HG02885 (cell line): ENCODE measurements around the gene PCBP3.

ENCODE experiments used
- ATAC-seq: cut with Tn5 transposase; IDR thresholded peaks from one replicate; pipeline ENCODE4 v1.9.1; 2021; ENCODE audit warnings: mild to moderate bottlenecking; ENCODE audit not compliant: unreplicated experiment, poor library complexity

The PCBP3 gene

DNA sequence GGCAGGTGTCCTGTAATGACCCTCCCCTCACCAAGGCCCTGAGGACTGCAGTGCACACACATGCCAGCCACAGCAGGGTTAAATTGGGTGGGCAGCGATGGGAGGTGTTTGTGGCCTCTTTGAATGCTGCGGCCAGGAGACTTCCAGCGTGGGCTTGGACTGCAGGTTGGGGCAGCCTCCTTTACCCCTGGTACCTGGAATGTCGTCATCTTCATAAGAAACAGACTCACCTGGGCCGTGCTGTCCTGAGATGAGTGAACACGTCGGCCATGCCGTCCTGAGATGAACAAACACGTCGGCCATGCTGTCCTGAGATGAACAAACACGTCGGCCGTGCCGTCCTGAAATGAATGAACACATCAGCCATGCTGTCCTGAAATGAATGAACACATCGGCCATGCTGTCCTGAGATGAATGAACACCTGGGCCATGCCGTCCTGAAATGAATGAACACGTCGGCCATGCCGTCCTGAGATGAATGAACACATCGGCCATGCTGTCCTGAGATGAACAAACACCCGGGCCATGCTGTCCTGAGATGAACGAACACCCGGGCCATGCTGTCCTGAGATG is 288.0 kb downstream of the PCBP3 start:
- ATAC-seq = no peak

DNA sequence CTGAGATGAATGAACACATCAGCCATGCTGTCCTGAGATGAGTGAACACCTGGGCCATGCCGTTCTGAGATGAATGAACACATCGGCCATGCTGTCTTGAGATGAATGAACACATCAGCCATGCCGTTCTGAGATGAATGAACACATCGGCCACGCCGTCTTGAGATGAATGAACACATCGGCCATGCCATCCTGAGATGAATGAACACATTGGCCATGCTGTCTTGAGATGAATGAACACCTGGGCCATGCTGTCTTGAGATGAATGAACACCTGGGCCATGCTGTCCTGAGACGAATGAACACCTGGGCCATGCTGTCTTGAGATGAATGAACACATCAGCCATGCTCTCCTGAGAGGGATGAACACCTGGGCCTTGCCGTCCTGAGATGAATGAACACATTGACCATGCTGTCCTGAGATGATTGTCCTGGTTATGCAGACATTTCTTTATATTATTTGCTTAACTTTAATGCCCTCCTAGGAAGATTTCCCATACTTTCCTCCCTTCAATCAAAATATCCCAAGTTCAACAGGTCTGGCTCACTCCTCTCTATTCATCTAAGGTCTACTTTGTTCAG is 289.5 kb downstream of the PCBP3 start:
- no peak for ATAC-seq

DNA sequence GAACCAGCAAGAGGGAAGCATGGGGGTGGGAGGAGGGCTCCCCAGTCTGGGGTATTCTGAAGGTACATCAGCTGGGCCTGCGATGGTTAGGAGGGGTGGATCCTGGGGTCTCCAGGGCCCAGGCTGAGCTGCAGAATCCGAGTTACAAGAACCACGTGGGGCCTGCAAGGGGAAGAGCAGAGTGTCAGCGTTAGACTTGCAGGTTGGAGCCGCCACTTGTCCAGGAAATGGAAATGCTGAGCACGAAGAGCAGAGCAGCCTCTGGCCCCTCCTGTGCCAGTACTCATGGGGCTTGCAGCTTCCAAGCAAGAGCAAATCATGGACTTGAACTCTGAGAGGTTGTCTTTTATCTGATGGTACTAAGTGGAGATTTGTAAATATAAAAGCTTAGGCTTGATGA is 290.6 kb downstream of the PCBP3 start:
- ATAC-seq = no peak

DNA sequence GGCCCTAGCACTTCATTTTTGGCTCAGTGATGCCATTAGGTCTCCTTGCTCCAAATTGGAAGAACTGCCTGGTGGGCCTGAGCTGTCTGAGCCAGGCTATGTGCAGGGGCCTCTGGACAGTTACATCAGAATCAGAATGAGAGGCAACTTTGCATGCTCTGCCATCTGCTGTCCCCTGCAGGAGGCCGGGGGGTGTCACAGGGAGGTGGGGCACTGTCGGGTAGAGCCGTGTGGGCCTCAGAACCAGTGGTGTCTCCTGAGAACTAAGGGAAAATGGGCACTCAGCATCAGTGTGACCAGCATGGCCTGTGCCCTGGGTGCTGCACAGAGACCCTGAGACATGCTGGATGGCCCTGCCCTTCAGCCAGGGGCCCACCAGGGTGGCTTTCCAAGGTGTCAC is 291.0 kb downstream of the PCBP3 start:
- no peak for ATAC-seq

DNA sequence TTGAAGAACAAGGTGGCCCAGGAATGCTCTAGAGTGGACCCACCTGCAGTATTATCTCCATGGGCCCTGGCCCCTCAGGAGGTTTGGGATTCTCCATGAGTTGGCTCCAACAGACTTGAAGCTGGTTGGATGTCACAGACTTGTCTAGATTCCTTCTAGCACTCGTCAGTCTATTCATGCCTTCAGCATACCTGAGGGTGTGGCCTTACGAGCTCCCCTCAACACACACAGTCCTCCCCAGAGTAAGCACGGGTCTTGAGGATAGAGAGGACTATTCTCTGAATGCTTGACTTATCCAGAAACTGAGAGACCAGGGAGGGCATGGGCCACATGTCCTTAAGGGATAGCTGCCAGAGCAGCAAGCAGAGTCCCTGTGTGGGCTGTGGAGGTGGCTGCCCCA is 292.1 kb downstream of the PCBP3 start:
- no peak for ATAC-seq

GRCh38 chr21:45937721-45938452 is 294.4 kb downstream of the PCBP3 start:
- no peak for ATAC-seq

DNA sequence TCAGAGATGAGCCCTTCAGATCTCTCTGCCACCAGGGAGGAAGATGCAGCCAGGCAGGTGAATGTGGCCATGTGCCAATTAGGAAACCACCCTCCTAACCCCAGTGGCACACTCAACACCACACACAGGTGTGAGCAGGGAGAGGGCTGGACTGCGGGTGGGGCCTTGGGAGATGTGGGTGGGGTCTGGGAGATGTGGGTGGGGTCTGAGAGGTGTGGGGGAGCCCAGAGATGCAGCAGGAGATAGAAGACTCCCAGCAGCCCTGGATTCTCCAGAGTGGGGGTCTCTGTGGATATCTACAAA is 294.9 kb downstream of the PCBP3 start:
- no peak for ATAC-seq

DNA sequence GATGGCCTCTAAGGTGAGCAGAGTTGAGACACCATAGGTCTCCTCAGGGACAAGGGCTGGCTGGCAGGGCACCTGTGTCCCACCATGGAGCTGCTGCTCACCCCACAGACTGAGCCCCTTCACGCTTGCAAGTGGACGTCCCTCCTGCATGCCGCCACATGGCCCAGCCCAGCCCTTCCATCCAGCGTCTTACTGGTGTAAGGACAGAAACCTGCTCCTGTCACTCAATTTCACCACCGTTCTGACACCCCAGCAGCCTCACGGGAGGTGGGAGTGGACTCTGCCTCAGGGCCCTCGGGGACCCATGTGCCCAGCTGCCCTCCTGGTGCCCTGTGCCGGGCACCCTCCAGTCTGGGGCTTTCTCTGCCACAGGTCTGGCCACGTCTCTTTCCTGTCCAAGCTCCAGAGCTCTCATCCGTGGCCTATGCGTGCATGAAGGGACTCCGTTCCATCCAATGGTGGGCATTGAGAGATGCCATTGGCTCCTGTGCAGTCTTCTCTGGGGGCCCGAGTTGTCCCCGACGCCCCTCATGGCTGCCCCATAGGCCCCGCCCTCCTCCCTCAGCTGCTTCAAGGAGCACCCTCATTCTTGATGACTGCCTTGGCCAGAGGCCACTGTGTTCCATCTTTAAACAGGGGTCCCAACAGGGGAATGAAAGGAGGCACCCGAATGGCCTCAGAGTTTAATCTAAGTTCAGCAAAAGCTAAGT is 295.4 kb downstream of the PCBP3 start:
- ATAC-seq = no peak

DNA sequence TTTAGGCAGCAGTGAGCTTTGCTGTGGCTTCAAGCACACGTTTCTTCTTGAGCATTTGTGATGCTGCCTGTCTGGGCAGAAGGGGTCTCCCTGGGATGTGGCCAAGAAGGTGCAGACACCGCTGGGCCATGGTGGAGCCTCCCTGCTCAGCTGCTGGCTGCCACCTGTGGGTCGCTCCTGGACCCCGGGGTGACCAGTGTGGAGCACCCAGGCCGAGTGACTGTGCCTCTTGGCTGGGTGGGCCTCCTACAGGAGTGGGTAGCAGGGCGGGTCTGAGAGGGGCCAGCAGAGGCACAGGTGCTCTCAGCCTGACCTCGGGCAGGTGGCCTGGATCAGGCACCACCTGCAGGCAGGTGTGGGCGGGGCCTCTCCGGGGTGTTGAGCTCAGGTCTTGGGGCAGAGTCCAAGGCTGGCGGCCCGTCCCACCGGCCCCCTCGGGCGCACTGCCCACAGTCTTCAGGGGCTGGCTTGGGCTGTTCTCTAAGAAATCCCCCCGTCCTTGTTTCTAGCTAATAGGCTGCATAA is 296.1 kb downstream of the PCBP3 start:
- ATAC-seq = no peak

GRCh38 chr21:45940091-45940490 is 296.6 kb downstream of the PCBP3 start:
- no peak for ATAC-seq

GRCh38 chr21:45940621-45941337 is 297.3 kb downstream of the PCBP3 start:
- ATAC-seq = no peak

DNA sequence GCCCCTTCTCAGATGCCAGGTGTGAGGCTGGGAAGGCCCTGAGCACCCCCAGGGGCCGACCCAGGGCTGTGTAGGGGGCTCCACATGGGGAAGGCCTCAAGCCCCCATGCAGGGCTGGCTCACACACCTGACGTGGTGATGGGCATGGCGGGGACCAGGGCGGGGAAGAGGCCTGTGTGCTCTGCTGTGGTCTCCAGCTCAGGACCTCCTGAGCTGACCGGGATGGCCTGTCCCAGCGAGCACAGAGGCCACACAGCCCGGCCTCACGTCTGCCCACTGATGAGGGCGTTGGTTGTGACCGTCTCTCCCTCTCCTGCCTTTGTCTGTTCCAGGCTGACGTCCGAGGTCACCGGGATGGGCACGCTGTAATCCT is 297.8 kb downstream of the PCBP3 start:
- ATAC-seq = no peak

DNA sequence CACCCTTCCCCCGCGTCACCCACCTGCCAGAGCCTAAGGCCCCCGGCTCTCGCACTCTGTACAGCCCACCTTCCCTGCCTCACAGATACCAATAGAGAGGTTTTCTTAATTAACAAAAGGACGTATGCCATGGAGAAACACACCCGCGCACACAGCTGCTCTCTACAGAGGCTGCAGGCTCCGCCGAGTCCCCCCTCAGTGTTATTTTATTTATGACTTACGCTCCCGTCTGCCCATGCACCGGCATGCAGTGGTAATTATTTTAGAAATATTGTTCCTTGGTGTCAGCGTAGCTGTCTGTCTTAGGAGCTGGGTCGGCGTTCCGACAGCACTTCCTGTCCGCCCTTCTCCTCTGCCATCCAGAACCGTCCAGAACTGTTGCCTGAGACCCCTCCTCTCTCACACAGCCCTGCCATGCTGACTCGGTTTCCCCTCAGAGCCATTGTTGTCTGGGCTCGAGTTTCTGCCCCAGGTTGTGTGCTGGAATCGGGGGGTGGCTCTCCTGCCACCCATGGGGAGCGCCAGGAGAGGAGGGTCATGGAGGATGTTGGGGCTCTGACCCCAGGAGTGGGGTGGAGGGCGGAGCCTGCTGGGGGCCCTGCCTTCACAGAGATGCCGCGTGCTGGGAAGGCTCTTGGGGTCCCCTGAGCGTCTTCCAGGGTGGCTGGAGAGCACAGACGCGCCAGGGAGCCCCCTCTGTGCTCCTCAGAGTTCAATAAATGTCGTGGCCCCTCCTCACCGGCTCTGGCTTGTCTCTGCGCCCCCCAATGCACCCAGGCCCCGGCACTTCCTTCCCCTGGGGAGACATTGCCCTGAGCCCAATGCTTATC is 298.4 kb downstream of the PCBP3 start:
- ATAC-seq = no peak

DNA sequence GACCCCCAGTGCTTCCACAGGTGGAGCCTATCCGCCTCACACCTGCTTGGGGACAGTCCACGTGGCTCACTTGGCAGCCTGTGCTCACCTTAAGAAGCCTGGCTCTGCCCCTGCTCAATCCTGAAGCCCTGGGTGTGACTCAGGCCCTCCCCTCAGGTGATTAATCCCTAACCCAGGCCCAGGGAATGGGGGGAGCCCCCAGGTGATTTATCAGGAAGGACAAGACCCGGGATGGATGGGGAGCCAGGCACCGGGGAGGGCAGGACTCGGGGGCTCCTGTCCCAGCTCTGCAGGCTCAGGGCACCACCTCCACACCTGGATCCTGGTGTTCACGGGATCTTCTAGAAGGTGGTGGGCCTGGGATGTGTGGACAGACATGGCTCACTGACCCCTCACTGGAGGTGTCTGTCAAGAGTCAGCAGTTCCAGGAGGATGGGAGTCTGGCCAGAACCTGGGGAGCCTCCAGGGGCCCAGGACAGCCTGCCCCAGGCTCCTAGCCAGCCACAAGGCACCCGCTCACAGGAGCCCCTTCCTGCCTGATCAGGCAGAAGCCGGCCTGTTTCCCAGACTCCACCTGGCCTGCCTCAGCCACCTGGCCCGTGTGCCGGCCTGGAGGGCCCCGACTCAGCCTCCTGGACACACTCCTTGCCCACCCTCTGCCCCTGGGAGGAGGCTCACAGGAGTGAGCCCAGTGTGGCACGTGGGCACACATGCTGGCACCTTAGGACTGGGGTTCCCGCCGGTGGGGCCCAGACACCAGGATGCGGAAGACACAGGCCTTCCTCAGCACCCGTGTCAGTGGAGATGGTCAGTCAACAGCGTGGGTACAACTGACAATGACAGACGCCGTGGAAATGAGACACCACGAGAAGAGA is 299.5 kb downstream of the PCBP3 start:
- no peak for ATAC-seq

- no peak for ATAC-seq
Measured at GRCh38 chr21:45943630-45944540, 300.4 kb downstream of the PCBP3 start.

GRCh38 chr21:45944601-45945000 is 301.1 kb downstream of the PCBP3 start:
- no peak for ATAC-seq

GRCh38 chr21:45945066-45945867 is 301.7 kb downstream of the PCBP3 start:
- no peak for ATAC-seq
